Stimulated activated CD8-positive, alpha-beta memory T cell treated with anti-CD3 and anti-CD28 coated beads, Interleukin-4, amount 100 ng/mL, for 24 hours (primary cell): Measurements from ENCODE around the gene SLC22A31.
"Not testable (repeated sequence)": the region's sequence is repeated elsewhere in the genome, so short reads cannot be mapped to it uniquely, and the experiment has no call there.

Experiments
- DNase-seq: peaks from one replicate; pipeline ENCODE4 v3.0.0-alpha.2; 2020; ENCODE audit warnings: low read depth

Gene SLC22A31

DNA sequence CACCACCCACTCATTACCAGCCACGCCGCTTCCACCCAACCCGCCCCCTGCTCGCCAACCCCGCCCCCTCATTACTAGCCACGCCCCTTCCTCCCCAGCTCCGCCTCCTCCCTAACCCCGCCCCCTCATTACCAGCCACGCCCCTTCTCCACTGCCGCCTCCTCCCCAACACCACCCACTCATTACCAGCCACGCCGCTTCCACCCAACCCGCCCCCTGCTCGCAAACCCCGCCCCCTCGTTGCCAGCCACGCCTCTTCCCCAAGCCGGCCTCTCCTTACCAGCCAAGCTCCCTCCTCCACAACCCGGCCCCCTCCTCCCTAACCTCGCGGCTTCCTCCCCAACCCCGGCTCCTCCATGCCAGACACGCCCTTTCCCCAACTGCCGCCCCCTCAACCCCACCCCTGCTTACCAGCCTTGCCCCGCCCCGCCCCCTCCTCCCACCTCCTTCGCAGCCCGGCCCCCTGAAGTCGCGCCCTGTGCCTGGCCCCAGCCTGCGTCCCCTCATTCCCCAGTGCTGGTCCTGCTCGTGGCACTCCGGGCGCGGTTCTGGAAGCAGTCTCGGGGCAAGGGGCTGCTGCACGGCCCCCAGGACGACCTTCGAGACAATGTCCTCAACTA is 7.3 kb downstream of the SLC22A31 start:
- DNase-seq = peak; percentile 43

DNA sequence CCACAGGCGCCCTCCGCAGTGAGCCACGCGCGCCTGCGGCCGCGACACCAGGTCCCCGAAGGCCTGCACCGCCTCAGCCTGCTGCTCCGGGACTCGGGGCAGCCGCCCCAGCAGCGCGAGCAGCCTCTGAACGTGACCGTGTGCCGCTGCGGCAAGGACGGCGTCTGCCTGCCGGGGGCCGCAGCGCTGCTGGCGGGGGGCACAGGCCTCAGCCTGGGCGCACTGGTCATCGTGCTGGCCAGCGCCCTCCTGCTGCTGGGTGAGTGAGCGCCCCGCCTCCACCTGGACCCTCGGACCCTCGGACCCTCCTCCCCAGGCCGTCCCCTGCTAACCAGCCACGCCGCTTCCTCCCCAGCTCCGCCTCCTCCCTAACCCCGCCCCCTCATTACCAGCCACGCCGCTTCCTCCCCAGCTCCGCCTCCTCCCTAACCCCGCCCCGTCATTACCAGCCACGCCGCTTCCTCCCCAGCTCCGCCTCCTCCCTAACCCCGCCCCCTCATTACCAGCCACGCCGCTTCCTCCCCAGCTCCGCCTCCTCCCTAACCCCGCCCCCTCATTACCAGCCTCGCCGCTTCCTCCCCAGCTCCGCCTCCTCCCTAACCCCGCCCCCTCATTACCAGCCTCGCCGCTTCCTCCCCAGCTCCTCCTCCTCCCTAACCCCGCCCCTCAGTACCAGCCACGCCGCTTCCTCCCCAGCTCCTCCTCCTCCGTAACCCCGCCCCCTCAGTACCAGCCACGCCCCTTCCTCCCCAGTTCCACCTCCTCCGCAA is 8.0 kb downstream of the SLC22A31 start:
- peak; percentile 68 for DNase-seq

DNA sequence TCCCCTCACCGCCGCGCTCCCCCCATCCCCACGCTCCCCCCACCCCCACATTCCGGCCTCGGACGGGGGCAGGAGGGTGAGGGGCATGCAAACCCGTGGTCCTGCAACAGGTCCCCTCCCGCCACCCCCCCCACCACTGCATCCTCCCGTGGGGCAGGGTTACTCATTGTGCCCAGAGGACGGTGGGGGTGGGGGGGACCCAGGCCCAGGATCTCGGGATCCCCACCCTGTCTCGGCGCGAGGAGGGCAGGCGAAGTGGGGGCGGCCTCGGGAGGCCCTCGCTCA is 8.5 kb downstream of the SLC22A31 start:
- no peak for DNase-seq

DNA sequence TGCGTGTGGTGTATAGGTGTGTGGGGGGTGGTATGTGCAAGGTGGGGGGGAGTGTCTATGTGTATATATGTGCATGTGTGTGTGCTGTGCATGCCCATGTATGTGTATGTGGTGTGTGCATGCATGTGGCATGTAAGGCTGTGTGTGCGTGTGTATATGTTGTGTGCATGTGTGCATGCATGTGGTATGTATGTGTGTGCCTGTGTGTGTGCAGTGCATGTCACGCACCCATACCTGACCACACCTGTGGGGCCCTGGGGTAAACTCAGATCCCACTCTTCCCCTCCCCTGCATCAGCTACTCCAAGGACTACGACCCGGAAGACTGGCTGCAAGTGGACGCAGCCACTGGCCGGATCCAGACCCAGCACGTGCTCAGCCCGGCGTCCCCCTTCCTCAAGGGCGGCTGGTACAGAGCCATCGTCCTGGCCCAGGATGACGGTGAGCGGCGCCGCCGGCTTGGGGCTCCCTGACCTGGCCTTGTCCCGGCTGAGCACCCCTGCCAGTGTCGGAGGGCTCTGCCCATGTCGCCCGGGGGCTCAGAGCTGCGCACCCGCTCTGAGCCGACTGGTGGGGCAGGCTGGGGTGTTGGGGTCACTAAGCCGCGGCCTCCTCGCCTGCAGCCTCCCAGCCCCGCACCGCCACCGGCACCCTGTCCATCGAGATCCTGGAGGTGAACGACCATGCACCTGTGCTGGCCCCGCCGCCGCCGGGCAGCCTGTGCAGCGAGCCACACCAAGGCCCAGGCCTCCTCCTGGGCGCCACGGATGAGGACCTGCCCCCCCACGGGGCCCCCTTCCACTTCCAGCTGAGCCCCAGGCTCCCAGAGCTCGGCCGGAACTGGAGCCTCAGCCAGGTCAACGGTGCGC is 9.1 kb downstream of the SLC22A31 start:
- no peak for DNase-seq

DNA sequence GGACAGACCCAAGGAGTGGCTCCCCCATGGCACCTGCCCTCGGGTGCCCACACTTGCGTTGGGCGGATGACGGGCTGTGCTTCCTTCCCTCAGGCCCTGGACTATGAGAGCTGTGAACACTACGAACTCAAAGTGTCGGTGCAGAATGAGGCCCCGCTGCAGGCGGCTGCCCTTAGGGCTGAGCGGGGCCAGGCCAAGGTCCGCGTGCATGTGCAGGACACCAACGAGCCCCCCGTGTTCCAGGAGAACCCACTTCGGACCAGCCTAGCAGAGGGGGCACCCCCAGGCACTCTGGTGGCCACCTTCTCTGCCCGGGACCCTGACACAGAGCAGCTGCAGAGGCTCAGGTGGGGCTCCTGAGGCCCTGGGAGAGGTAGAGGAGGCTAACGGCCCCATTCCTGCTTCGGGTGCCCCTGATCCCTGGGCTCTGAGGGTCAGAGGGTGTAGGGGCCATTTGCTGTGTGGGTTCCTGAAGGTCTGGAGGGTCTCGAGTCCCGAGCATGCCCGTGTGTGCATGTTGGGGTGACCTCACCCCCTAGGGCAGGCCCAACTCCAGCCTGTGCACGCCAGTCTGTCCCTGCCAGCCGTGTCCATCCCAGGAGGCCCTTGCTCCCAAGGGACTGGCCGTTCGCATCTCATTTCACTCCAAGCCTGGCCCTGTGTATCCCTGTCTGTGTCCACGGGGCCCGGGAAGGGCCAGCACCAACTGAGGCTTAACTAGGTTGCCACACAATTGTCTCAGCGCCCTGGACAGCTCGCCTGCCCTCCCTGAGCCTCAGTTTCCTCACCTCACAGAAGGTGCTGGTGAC is 10.0 kb downstream of the SLC22A31 start:
- DNase-seq = no peak

DNA sequence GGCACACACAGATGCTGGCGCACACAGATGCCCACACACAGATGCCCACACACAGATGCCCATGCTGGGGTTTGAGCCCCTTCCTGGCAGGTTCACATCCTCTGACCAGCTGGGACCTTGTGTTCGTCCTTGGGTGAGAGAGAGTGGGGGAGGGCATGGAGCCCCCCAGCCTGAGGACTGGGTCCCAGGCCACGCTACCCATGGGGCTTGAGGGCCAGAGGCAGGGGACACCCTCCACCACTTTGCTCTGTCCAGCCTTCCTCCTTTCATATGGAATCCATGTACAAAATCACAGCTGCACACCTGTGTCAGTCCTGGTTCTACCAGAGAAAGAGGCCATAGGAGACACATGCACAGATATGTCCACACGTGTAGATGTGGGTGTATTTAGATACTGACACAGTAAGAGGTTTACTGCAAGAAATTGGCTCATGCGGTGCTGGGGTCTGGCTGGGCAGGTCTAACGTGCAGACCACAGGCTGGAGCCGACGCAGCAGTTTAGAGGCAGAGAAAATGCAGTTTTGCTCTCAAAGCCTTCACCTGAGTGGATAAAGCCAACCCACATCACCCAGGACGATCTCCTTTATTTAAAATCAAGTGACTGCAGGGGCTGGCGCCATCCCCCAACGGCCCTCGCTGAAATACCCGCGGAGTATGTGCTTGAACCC is 10.8 kb downstream of the SLC22A31 start:
- DNase-seq = no peak

DNA sequence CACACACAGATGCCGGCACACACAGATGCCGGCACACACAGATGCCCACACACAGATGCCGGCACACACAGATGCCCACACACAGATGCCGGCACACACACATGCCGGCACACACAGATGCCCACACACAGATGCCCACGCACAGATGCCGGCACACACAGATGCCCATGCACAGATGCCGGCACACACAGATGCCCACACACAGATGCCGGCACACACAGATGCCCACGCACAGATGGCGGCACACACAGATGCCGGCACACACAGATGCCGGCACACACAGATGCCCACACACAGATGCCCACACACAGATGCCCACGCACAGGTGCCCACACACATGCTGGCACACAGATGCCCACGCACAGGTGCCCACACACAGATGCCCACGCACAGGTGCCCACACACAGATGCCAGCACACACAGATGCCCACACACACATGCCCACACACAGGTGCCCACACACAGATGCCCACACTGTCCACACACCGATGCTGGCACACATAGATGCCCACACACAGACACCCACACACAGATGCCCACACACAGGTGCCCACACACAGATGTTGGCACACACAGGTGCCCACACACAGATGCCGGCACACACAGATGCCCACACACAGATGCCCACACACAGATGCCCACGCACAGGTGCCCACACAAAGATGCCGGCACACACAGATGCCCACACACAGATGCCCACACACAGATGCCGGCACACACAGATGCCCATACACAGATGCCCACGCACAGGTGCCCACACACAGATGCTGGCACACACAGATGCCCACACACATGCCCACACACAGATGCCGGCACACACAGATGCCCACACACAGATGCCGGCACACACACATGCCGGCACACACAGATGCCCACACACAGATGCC is 11.6 kb downstream of the SLC22A31 start:
- not testable (repeated sequence) for DNase-seq

DNA sequence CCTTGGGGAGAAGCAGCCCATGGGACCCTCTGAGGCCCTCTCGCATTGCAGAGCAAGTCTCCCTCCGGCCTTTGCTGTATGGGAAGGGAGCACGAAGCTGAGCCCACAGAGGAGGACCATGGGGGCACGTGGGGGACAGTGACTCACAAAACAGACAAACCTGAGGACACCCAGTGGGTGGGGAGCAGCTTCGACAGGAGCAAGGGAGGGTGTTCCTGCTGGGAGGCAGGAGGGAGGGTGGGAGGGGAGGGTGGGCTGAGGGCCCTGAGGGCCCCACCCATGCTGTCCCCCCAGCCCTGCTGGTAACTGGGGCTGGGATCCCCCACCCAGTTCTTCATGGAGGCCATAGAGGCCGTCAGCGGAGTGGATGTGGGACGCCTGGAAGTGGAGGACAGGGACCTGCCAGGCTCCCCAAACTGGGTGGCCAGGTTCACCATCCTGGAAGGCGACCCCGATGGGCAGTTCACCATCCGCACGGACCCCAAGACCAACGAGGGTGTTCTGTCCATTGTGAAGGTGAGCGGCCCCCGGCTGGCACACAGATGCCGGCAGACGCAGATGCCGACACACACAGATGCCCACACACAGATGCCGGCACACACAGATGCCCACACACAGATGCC is 12.5 kb downstream of the SLC22A31 start:
- DNase-seq = no peak

DNA sequence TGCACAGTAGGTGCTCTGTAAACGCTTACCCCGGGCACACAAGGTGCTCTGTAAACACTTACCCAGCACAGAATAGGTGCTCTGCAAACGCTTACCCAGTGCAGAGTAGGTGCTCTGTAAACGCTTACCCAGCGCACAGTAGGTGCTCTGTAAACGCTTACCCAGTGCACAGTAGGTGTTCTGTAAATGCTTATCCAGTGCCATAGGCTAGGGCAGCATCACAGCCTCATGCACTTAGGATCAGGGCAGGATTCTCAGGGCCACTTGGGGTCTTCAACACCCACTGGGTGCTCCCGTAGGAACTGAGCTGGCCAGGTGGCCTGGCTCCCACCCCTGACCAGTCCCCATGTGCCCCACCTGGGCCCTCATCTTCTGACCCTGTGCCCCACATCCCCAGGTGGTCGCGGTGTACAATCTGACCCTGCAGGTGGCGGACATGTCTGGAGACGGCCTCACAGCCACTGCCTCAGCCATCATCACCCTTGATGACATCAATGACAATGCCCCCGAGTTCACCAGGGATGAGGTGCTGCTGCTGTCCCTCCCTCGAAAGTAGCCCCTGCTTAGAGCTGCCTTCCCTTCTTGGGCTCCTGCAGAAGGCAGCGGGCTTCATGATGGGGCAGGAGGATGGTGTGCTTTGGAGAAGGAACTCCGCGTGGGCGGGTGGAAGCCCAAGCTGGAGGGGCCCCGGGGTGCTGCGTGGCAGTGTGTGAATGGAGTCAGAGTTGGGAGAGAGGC is 13.1 kb downstream of the SLC22A31 start:
- no peak for DNase-seq

DNA sequence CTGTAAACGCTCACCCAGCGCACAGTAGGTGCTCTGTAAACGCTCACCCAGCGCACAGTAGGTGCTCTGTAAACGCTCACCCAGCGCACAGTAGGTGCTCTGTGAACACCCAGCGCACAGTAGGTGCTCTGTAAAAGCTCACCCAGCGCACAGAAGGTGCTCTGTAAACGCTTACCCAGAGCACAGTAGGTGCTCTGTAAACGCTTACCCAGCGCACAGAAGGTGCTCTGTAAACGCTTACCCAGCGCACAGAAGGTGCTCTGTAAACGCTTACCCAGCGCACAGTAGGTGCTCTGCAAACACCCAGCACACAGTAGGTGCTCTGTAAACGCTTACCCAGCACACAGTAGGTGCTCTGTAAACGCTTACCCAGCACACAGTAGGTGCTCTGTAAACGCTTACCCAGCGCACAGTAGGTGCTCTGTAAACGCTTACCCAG is 13.7 kb downstream of the SLC22A31 start:
- not testable (repeated sequence) for DNase-seq

DNA sequence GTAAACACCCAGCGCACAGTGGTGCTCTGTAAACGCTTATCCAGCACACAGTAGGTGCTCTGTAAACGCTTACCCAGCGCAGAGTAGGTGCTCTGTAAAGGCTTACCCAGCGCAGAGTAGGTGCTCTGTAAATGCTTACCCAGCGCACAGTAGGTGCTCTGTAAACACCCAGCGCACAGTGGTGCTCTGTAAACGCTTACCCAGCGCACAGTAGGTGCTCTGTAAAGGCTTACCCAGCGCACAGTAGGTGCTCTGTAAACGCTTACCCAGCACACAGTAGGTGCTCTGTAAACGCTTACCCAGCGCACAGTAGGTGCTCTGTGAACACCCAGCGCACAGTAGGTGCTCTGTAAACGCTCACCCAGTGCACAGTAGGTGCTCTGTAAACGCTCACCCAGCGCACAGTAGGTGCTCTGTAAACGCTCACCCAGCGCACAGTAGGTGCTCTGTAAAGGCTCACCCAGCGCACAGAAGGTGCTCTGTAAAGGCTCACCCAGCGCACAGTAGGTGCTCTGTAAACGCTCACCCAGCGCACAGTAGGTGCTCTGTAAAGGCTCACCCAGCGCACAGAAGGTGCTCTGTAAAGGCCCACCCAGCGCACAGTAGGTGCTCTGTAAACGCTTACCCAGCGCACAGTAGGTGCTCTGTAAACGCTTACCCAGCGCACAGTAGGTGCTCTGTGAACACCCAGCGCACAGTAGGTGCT is 14.3 kb downstream of the SLC22A31 start:
- not testable (repeated sequence) for DNase-seq

DNA sequence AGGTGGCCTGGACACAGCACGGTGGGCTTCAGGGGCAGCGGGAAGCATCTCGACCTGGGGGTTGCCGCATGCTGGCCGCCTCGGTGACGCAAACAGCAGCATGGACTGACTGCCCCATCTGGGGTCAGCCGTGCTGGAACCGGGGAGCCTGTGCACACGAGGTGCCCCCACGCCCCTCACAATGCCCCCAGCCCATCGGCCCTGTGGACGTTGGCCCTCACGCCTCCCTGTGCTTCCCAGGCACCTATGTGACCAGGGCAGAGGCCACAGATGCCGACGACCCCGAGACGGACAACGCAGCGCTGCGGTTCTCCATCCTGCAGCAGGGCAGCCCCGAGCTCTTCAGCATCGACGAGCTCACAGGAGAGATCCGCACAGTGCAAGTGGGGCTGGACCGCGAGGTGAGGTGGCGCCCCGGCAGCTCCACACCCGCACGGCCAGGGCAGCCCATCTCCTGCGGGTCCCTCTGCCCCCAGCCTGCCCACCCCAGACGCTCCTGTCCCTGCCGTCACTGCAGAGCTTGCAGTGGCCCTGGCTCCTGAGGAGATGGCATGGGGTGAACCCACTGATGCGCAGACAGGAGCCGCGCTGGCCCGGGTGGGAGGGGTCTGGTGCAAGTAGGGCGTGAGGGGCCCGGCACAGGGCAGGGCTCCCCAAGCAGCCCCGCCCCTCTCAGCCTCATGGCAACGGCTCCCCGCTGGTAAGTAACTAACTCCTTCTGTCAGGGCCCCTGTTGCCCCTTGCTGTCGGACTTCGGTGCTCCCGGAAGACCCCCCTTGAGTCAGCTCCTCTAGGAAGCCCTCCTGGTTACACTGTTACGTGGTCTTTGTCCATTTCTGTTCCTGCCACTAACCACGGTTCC is 15.2 kb downstream of the SLC22A31 start:
- DNase-seq = no peak

DNA sequence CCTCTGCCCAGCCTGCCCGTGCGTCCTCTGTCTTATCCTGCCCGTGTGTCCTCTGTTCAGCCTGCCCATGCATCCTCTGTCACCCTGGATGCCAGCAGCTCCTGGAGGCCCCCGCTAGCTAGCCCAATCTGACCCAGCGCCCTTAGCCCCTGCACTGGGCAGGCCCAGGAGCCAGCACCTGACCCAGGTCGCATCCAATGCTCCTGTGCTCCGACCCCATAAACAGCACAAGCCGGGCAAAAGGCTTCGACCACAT is 15.7 kb downstream of the SLC22A31 start:
- no peak for DNase-seq

DNA sequence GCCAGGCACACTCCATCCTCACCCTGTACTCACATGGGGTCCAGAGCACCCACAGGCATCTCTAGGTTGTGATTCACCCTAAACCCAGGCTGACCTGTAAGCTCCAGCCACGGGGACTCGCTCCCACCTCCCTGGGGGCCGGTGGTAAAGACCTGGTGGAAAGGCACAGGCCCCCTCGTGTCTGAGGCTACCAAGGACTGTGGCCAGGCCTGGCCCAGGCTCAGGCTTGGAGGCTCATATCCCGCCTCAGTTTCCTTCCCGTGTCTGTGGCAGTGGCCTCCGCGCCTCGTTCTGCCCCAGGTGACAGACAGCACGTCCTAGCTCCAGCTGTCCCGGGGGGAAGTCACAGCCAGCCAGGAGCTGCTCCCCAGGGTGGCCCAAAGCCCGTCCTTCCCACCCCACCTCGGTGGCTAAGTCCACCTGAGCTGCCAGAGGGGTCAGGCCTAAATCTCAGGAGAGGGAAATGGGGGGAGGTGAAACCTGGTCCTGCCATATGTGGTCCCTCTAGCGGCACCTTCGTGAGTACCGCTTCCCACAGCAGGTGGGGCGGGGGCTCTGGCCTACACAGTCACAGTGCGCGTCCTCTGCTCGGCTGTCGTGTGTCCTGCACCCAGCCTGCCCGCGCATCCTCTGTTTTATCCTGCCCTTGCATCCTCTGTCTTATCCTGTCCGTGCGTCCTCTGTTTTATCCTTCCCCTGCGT is 16.2 kb downstream of the SLC22A31 start:
- no peak for DNase-seq

DNA sequence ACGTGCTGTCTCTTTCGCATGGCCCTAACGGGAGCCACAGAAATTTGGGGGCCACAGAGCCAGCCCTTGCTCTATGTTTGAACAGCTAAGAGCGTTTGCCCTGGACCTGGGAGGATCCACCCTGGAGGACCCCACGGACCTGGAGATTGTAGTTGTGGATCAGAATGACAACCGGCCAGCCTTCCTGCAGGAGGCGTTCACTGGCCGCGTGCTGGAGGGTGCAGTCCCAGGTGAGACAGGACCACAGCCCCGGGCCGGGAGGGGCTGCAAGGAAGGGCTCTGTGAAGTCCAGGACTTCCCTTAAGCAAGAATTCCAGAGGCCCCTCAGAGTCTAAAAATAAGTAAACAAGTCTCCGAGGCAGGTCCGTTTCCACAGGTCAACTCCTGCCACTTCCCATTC is 16.9 kb downstream of the SLC22A31 start:
- no peak for DNase-seq

DNA sequence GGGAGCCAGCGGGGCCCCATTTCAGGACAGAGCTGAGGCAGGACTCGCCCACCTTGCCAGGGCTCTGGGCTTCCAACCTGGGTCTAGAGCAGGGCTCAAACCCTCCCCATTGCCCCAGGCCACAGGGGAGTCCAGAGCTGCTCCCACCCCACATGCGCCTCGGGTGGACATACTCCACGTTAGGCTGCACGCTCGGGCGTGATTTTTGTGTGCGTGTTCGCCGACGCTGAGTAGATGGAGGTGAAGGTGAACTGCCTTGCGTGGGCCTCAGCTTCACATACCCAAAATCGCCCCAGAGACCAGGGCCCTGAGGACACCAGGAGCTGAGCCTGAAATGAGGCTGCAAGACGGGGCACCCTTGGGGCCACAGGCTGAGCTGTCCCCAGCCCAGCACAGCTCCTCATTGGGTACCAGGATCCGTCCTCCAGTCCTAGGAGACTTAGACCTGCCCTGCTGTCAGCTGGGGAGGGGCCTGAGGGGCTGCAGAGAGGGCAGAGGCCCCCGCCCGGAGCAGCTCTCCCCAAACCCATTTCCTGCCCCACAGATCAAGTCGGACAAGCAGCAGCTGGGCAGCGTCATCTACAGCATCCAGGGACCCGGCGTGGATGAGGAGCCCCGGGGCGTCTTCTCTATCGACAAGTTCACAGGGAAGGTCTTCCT is 20.6 kb downstream of the SLC22A31 start:
- DNase-seq = no peak

DNA sequence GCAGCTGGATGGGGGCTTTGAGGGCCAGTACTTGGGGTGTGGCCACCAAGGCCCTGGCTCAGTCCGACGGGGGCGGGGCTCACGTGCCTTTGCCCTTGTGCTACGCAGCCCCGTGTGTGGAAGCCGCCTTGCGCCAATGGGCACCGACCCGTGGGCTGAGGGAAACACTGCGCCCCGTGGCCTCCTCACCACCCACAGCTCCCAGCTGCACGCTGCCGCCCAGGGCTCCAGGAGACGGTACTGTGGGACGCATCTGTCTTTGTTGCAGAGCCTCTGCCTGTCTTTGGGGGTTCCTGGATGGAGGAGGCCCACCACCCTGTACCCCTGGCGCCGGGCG is 21.2 kb downstream of the SLC22A31 start:
- DNase-seq = no peak
